ENCODE results near the gene TBK1.

- TF ChIP-seq, protein P1, sequence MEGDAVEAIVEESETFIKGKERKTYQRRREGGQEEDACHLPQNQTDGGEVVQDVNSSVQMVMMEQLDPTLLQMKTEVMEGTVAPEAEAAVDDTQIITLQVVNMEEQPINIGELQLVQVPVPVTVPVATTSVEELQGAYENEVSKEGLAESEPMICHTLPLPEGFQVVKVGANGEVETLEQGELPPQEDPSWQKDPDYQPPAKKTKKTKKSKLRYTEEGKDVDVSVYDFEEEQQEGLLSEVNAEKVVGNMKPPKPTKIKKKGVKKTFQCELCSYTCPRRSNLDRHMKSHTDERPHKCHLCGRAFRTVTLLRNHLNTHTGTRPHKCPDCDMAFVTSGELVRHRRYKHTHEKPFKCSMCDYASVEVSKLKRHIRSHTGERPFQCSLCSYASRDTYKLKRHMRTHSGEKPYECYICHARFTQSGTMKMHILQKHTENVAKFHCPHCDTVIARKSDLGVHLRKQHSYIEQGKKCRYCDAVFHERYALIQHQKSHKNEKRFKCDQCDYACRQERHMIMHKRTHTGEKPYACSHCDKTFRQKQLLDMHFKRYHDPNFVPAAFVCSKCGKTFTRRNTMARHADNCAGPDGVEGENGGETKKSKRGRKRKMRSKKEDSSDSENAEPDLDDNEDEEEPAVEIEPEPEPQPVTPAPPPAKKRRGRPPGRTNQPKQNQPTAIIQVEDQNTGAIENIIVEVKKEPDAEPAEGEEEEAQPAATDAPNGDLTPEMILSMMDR (conservative IDR thresholded peaks at IDR 0.05; ENCODE audit: low read depth, low read length), result no peak
- no peak for TF ChIP-seq EZH2 (IDR thresholded peaks at IDR 0.05; ENCODE audit: borderline replicate concordance, low read depth, low read length, poor library complexity, severe bottlenecking)
Measured at GRCh38 chr12:64451687-64452558, at the start of gene TBK1.
